GM12892 (cell line): ENCODE data around the gene DIS3L. TPM values are rescaled to one million over a fixed set of nuclear protein-coding genes. Genes with fewer than 3 reads are reported as not detected.
"Not testable (repeated sequence)": the region's sequence is repeated elsewhere in the genome, so short reads cannot be mapped to it uniquely, and the experiment has no call there.

Source experiments
- DNase-seq: peaks from one replicate; pipeline ENCODE4 v3.0.0; 2011; ENCODE audit not compliant: insufficient read length
- FAIRE-seq: peaks from 2 replicates; lab custom pipeline; 2011; peaks lifted over from hg19 to GRCh38; lab: Jason Lieb, UNC
- POLR2A ChIP-seq: IDR thresholded peaks from 2 replicates; pipeline ENCODE4 v1.6.1; 2011; ENCODE audit warnings: low read depth, low read length, control low read depth
- POLR2AphosphoS5 ChIP-seq: IDR thresholded peaks from 2 replicates; pipeline ENCODE4 v1.6.1; 2011; ENCODE audit warnings: low read depth, low read length, control low read depth
- TAF1 ChIP-seq: IDR thresholded peaks from 2 replicates; pipeline ENCODE4 v1.6.1; 2011; ENCODE audit warnings: low read depth, mild to moderate bottlenecking, control low read depth, low read length, borderline replicate concordance
- polyA plus RNA-seq: library from polyadenylated mRNA; unstranded; fragments of >200 nt; gene quantifications from one replicate; pipeline ENCODE4 v1.2.1, GENCODE V29; 2012; ENCODE audit warnings: missing spikeins, inconsistent platforms; ENCODE audit not compliant: missing spikeins

Gene DIS3L
- 11.3 TPM for polyA plus RNA-seq

DNA sequence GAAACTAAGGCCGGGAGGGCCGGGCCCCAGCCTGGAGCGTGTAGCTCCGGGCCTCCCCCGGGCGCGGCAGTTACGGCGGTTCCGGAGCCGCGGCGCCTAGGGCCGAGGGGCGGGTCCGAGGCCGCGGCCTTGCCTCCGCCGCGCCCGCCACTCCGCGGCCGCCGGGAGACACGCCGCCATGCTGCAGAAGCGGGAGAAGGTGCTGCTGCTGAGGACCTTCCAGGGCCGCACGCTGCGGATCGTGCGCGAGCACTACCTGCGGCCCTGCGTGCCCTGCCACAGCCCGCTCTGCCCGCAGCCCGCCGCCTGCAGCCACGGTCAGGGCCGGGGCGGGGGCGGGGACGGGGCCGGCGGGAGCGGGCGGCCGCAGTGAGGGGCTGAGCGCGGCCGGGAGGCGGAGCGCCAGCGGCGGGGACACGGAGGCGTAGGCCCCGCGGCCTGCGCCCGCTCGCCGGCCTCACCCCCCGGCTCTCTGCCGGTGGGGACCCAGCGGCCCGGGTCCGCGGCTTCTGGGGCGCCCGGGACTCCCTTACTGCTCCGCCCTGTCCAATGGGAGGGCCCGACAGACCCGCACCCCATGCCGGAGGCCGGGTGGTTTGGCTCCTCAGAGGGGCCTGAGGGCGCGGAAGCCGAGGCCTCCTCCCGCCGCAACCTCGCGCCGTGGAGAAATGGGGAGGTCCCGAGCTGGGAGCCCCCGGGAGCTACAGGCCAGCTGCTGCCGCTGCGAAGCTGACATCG, at the start of gene DIS3L:
TSS of gene DIS3L (plus strand) at position 150 of the 738 bp plus-strand sequence. CDS start at position 179, 29 bp downstream.
- DNase-seq (peak; percentile 72), FAIRE-seq (peak; percentile 88)
- TF ChIP-seq POLR2A, result peak; percentile 77; the same call in 1 of the 2 replicates
- TF ChIP-seq POLR2AphosphoS5, result no peak
- no peak; the same call in 1 of the 2 replicates for TF ChIP-seq TAF1

DNA sequence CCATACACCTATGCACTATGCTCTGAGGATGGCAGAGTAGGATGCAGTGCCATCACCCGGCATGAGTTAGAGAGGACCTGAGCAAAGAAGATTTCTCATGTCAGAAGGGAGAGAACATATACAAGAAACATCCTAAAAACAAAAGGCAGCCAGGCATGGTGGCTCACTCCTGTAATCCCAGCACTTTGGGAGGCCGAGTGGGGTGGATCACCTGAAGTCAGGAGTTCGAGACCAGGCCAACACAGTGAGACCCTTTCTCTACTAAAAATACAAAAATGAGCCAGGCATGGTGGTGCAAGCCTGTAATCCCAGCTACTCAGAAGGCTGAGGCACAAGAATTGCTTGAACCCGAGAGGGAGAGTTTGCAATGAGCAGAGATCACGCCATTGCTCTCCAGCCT, 47.5 kb upstream of the DIS3L start:
- not testable (repeated sequence) for FAIRE-seq

DNA sequence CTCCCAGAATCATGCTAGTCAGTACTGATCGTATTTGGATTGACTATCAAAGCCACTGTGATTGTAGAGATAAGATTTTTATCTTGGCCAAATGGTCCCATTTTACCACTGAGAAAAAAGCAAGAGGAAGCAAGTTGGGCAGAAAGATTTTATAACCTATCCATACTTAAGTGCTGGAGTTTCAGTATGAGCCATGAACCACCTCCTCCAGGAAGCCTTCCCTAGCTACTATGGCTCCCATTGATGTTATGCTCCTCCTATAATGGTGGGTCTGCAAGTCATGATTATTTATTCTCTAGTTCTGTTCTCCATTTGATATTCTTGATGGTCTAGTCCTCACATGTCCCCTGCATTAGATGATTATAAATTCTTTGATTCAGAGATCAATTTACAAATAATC, 46.4 kb upstream of the DIS3L start:
- TF ChIP-seq POLR2AphosphoS5, result no peak
- no peak for TF ChIP-seq TAF1
- no peak for TF ChIP-seq POLR2A
- DNase-seq, result no peak
- no peak for FAIRE-seq

More for the DNA sequence above, 47.5 kb upstream of the DIS3L start:
- DNase-seq, result not testable (repeated sequence)

DNA sequence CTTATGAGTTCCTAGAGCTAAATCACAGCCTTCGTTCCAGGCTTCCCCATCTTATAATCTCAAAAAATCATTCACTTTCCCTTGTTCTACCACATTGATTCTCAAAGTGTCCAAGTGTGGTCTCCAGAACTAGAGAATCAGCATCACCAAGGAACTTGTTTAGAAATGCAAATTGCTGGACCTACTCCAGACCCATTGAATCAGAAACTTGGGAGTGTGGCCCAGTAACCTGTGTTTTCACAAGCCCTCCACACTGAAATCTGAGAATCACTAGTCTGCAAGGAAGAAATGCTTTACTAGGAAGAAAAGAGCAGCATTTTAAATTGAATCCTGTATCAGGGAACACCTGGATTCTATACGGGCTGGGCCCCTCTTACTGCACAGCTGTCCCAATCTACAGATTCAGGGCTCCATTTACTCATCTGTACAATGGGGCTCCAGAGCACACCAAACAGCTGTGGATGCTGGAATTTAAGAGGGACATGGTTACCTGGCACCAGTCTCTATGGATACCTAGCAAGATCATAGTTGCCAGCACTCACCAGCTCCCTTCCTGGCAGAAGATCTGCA, 43.7 kb upstream of the DIS3L start:
- no peak for FAIRE-seq
- no peak for DNase-seq

DNA sequence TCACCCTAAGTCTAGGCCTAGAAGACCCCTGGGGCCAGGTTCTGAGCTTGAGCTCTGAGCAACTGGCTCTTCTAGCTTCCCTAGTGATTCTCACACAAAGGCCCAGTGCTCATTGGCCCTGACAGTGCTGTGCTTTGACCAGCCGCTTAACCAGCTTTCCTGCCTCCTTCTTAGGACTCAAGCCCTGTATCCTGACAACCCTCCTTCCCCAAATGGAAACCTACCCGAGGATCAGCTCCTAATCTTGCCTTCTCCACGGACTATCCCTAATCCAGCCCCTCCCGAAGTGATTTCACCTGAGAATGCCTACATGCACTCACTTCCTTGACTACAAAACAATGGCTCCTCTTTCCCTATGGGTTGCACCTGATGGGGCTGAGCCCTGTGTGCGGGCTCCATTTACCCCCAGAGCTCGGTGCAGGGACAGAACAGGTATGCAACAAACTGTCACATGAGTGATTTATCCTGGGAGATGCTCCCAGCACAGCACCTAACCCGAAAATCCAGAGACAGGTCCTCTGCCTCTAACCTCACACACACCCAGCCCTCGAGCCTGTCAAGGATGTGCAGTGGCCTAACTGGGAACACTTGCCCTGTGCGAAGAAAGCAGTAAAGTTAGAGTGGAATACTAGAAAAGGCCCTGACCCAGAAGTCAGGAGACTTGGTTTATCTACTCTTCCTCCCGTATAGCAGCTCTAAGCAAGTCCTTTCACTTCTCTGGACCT, 42.1 kb upstream of the DIS3L start:
- TF ChIP-seq POLR2A, result no peak
- TF ChIP-seq TAF1, result no peak
- no peak for TF ChIP-seq POLR2AphosphoS5
- no peak for FAIRE-seq
- no peak for DNase-seq

More for the DNA sequence above, 43.7 kb upstream of the DIS3L start:
- TF ChIP-seq TAF1 (no peak), POLR2A (no peak), POLR2AphosphoS5 (no peak)

DNA sequence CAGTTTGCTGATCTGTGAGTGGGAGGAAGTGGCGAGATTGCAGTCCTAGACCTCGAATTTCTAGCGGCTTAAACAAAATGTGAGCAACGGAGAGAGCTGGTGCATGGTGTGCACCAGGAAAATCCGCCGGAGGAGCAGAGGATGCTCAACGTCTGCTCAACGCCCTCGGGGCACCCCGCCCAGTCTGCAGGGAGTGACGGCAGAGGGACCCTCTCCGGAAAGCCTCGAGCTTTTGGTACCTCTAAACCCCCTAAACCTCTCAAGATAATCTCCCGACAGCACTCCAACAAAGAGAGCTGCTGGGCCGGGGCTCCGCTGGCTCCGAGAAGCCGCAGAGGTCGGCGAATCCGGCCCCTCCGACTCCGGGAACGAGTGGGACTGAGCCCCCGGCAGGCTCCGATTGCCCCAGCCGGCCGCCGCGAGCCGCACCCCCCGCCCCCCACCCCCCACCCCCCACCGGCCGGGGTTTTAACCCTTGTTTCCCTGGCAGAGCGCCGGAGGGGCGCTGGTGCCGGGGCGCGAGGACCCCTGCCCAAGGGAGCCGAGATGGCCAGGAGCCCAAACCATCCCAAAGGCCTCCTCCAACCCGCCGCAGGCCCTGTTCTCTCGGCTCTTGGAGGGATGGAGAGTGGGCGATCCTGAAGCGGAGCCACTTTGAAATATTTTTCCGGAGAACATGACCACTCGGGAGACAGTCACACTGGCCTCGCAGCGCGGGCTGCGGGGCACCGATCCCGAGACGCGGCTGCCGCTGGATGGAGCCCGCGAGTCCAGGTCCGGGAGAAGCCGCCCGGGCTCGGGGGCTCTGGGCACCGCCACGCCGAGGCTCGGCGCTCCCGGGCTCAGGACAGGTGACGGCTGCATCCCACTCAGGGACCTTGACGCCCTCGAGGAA, 41.3 kb upstream of the DIS3L start:
- no peak for TF ChIP-seq POLR2A
- TF ChIP-seq POLR2AphosphoS5, result no peak
- no peak for TF ChIP-seq TAF1
- DNase-seq (peak; percentile 72), FAIRE-seq (no peak)

DNA sequence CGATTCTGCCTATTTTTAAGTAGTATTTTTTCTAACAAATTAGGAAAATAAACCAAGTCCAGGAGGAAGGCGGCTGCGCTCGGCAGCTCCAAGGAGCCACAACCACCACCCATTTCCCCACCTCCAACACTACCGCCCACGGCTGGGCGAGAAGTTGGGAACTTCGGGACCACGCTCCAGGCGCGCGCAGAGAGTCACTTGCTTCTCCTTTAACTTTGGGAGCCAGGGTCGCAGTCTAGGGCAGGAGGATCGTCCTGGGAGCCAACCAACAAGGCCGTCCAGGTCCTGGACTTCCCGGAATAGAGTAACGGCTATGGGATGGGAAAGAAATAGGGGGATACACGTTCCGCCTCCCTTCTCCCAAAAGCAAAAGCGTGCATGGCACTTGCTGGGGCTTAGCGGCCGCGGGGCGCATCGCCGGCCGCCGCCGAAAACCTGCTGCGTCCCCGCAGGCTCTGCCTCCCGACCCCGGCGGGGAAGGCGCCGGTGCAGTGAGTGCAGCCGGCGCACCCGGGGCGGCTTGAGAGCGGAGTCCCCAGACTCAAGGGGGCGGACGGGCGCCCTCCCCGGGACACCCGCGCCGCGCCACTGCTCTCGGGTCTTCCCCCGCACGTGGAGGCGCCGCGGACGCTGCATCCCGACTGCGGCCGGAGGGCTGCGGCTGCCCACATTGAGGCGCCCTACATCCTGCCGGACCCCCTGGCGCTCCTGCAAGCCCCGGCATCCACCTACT, 40.5 kb upstream of the DIS3L start:
- TF ChIP-seq TAF1 (no peak), POLR2A (no peak), POLR2AphosphoS5 (no peak)
- DNase-seq (peak; percentile 56), FAIRE-seq (no peak)

DNA sequence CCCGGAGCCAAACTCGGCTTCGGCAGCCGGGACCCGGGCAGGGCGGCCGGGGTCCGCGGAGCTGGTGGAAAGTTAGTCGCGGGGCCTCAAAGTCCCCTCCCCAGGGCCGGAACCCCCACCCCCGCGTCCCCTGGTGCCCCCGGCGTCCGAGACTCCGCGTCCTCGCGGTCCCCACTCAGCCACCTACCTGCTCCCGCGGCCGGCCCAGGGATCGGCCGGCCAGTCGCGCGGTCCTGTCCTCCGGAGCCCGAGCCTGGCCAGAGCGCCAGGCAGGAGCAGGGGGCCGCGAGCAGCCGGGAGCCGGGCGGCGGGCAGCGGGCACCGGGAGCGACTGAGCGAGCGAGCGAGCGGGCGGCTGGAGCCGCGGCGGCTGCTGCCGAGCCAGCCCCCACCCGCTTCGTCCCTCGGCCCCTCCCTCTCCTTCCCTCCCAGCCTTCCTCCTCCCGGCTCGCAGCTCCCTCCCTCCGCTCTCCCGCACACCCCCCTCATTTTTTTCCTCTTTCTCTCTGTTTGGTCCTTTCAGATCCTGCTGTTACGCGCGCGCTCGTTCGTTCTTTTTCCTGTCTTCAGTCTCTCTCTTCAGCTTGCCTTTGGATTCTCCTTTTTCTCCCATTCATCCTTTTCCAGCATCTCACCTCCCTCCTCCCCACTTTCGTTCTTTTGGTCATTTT, 39.8 kb upstream of the DIS3L start, which contains the start of gene MEGF11:
TSS of gene MEGF11 (minus strand) at position 333 of the 671 bp plus-strand sequence. CDS start 125,347 bp downstream, outside the sequence.
- peak; percentile 14 for FAIRE-seq
- no peak for TF ChIP-seq TAF1
- no peak for TF ChIP-seq POLR2A
- TF ChIP-seq POLR2AphosphoS5, result no peak
- DNase-seq, result peak; percentile 33

DNA sequence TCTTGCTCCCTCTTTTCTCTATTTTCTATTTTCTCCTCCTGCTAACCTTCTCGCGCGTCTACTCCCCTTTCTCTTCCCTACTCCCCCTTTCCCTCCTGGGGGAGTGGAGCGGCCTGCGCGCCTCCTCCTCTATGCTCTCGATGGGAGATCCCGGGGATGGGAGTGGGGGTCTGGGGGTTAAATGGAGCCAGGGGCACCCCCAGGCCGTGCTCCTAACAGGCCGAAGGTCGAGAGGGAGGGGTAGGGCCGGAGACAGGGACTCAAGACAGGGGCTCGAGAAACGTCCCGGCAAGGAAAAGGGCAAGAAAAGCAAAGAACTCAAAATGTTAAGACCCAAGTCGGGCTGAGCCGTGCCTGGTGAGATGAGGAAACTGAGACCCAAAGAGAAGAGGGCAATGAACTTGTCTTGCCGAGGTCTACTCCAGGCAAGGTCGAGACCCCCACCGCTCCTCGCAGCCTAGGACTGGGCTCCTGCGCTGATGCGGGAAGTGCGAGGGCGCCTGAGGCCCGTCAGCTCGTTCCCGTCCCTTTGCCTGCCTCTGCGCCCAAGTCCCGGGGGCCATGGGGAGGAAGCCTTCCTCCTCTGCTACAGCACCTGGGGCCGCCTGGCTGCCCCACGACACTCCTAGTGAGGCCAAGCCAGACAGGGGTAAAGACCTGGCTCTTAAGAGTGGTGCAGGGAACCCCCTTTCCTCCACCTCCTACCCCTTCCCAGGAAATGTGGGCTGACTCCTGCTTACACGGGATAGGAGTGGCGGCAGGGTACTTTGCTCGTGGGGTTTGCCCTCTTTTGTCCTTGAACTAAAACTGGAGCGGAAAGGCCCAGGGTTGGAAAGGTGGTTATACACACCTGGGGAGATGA, 39.0 kb upstream of the DIS3L start:
- TF ChIP-seq POLR2AphosphoS5 (no peak), POLR2A (no peak), TAF1 (no peak)
- DNase-seq, result no peak
- no peak for FAIRE-seq
